Measurements from ENCODE around the gene WFIKKN2.

DNA sequence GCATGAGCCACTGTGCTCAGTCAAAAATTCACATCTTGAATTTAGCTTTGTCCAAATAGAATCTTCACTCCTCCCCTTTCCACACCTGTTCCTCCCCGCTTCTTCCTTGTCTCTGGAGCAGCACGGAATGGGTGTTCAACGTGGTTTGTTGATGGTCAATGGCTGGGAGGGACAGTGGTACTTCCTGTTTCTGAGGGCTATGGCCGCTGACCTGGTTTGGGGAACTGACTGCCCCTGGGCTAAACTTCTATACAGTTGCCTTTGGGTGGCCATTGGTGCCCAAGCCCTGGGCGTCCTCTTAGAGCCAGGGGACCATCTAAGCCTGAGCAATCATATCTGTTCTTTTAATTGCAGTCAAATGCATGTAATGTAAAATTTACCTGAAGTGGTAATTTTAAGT lies 19.1 kb upstream of the WFIKKN2 start:
- TF ChIP-seq, protein P1, sequence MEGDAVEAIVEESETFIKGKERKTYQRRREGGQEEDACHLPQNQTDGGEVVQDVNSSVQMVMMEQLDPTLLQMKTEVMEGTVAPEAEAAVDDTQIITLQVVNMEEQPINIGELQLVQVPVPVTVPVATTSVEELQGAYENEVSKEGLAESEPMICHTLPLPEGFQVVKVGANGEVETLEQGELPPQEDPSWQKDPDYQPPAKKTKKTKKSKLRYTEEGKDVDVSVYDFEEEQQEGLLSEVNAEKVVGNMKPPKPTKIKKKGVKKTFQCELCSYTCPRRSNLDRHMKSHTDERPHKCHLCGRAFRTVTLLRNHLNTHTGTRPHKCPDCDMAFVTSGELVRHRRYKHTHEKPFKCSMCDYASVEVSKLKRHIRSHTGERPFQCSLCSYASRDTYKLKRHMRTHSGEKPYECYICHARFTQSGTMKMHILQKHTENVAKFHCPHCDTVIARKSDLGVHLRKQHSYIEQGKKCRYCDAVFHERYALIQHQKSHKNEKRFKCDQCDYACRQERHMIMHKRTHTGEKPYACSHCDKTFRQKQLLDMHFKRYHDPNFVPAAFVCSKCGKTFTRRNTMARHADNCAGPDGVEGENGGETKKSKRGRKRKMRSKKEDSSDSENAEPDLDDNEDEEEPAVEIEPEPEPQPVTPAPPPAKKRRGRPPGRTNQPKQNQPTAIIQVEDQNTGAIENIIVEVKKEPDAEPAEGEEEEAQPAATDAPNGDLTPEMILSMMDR (IDR thresholded peaks at IDR 0.05): no peak
- TF ChIP-seq ZFX (IDR thresholded peaks at IDR 0.05; ENCODE audit: borderline replicate concordance): no peak
